H1 (cell line): Measurements from ENCODE around the gene MED12L.

Source experiments
- HDAC6 ChIP-seq: IDR thresholded peaks from one replicate; pipeline ENCODE4 v1.7.1; 2012; ENCODE audit warnings: low read depth, mild to moderate bottlenecking, inconsistent platforms, low read length, moderate library complexity
- TF ChIP-seq, protein P1 (sequence below), 3 experiments: IDR thresholded peaks; 1 replicate in 2 of 3; 2 replicates in 1 of 3; pipeline versions ENCODE4 v1.5.1 to v1.6.1; 2011; ENCODE audit warnings: low read length in 3 of 3, mild to moderate bottlenecking in 3 of 3, inconsistent platforms in 2 of 3, low read depth in 1 of 3, moderate library complexity in 1 of 3; ENCODE audit not compliant: insufficient read depth in 1 of 3; ENCODE audit errors: control extremely low read depth in 1 of 3

DNA sequence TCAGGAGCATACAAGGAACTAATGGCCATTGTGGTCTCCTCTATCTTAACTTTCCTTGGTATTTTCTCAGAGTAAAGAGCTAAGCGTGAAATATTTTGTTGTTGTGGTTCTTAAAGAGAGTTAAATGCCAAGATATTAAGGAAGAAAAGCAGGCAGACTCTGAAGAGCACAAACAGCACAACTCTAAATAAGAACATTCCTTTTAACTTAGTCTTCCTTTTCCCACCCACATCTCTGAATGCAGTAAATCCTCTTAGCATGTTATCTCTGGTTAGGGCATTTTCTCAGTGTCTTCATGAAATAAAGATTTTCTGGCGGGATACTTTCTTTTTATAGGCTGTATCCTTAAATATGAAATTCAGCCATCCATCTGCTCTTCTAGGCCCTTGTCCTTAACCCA lies 229.7 kb downstream of the MED12L start:
- no peak for TF ChIP-seq HDAC6
- TF ChIP-seq, protein P1, sequence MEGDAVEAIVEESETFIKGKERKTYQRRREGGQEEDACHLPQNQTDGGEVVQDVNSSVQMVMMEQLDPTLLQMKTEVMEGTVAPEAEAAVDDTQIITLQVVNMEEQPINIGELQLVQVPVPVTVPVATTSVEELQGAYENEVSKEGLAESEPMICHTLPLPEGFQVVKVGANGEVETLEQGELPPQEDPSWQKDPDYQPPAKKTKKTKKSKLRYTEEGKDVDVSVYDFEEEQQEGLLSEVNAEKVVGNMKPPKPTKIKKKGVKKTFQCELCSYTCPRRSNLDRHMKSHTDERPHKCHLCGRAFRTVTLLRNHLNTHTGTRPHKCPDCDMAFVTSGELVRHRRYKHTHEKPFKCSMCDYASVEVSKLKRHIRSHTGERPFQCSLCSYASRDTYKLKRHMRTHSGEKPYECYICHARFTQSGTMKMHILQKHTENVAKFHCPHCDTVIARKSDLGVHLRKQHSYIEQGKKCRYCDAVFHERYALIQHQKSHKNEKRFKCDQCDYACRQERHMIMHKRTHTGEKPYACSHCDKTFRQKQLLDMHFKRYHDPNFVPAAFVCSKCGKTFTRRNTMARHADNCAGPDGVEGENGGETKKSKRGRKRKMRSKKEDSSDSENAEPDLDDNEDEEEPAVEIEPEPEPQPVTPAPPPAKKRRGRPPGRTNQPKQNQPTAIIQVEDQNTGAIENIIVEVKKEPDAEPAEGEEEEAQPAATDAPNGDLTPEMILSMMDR (IDR thresholded peaks at IDR 0.05; ENCODE audit: control extremely low read depth in 1 of 3, insufficient read depth in 1 of 3, low read depth in 1 of 3, low read length in 3 of 3), result no peak
